Measurements from ENCODE around the gene SIRPB1.
A peak's percentile ranks its signal among the peaks of the same experiment; 100 is the strongest.
"Not testable (repeated sequence)": the region's sequence is repeated elsewhere in the genome, so short reads cannot be mapped to it uniquely, and the experiment has no call there.

Gene SIRPB1

DNA sequence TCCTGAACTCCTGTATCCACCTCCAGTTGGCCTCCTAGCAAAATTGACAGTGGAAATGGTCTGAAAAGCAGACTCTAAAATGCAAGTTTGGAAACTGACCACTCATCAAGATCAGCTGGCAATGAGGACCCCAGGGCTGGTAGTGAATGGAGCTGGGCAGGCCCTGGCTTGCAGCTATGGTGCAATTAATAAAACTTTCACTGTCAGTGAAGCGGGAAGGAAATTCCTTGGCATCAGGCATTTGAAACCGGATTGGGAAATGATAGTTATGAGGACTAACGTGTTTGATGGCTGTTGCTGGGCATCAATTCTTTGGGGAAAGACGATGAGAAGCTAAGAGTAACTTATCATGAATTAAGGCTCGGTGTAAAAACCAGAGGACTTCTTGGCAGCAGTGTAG lies 19.1 kb downstream of the SIRPB1 start:
- no peak for DNase-seq

DNA sequence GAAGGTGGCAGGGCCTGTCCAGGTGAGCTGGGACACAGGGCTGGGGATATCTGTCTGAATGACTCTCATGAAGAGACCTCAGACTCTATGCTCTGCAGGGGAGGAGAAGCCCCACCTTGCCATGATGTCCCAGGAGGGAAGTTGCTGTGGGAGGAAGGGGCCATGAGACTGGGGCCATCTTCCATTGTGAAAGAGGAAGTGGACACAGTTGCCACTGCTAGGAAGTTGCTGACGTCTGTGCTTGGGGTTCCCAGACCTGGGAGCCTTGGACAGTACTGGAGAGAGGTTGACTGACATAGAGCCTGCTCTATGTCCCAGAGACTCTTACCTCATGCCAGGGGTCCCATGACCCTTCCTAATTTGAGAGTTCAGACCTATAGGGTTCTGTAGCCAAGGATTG lies 24.5 kb downstream of the SIRPB1 start:
- no peak for DNase-seq

DNA sequence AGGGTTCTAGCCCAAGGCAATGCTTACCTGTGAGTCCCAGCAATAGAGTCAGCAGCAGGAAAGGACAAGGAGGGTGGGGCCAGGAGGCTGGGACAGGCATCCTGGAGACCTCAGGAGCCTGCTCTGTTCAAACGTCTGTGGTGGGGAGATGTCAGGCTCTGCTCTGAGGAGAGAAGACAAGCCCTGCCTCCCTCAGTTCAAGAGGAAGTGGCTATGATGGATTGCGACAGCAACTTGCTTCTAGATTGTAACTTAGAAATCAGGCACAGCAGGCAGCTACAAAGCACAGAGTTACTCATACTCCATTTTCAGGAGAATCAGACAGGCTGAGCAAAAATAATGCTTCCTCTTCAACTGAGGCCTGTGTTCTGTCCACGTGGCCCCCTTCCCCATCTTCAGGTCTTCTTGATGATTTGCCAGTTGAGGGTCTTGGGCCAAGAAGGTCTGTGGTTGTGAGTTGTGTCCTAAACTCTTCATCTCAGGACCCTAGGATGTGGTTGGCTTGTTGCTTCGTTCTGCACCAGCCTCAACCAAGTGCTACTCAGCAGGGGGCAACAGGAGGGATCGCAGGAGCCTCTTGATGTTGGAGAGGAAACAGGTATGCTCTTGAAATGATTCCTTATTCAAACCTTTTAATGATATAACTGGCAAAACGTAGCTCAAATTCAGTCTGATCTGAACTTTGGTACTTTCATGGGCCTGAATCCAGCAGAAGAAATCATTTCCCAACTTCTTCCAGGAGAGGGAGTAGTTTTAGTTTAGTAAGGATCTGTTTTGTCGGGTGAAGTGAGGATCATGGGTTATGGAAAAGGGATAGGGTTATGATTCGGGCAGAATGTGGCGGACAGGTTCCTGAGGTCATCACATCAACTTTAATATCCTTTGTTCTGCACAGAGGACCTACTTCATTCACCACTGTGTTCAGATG lies 31.0 kb downstream of the SIRPB1 start:
- DNase-seq, result peak in 4 of 56 donors; percentile 5 to 15 (median 6)

DNA sequence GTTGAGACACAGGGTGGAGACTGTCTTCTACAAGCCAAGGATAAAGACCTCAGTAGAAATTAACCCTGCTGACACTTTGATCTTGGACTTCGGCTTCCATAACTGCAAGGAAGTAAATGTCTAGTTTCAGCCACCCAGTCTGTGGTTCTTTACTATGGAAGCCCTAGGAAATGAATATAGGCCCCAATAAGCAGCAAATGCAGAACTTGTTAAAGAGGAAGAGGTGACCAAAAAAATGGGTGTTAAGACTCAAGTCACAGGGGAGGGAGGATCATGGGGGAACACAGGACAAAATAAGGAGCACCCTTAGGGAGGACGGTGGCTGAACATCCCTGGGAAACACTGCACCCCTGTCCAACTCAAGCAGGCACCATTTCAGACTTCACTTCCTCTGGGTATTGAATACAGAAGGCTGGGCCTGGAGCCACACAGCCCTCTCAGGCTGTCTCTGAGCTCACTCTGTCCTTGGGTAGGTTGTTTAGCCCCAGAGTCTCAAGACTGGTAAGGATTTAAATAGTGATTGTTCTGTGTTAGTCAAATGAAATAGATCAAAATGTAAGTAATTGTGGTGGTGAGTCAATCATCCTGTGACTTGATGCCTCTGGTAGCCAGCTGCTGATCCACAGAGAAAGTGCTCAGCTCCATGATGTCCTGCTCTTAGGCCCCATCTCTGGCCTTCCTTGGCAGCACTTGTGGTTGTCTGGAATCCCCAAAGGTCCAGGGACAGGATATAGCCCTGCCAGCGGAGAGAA lies 31.9 kb downstream of the SIRPB1 start:
- DNase-seq, result no peak

DNA sequence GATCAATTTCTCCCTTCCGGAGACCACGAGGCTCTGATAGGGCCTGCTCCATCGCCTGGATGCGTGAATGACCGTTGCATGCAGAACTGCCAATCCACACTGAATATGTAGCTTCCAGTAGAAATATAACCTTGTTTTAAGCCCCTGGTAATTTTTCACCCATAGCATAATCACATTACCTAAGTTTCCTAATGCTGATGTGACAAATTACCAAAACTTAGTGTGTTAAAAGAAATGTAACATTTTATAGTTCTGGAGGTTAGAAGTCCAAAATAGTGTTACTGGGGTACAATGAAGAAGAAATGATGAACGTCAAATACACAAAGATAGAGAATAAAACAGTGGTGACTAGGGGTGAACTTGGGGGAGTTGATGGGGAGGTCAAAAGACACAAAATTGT lies 40.3 kb downstream of the SIRPB1 start:
- DNase-seq, result no peak

DNA sequence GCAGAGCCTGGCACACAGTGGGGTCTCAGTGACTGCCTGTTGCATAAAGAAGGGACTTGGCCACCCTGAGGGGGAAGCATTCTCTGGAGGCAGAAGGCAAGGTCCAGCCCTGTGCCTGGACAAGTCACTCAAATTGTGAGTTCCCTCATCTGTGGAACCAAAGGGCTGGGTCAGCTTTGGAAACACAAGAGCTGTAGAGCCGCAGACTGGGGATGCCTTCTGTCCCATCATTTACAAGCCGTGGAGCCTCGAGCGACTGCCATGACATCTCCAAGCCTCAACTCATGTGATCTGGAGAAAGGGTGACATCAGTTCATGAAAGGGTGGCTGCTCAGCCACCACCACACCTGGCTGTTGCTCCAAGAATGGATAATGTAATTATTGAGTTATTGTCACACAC lies 41.9 kb downstream of the SIRPB1 start:
- no peak for DNase-seq

DNA sequence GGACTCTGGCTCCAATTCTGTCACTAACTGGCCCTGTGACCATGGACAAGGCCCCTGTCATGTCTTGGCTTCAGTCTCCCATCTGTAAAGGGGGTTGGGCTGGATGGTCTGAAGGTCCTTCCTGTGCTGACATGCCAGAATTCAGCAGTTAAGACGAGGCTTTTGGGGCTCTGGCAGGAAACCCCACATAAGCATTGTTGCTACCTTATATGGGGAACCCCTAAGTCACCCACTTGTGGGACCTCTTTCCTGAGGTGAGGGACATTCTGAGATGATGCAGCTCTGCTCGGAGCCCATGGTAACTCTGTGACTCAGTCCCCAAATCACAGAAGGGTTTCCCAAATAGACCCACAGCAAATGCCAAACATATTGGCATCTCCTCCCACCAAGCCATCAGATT lies 42.5 kb downstream of the SIRPB1 start:
- DNase-seq, result not testable (repeated sequence)

DNA sequence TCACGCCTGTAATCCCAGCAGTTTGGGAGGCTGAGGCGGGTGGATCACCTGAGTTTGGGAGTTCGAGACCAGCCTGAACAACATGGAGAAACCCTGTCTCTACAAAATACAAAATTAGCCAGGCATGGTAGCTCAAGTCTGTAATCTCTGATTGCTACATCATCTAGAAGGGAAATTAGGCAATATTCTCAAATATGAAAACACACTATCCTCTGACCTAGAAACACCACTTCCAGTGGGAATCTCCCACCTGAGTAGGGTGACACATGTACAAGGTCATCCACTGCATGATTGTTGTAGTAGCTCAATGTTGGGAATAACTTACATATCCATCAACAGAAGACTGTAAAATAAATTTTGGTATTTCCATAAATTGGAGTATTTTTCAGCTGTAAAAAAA lies 43.2 kb downstream of the SIRPB1 start:
- DNase-seq, result no peak

DNA sequence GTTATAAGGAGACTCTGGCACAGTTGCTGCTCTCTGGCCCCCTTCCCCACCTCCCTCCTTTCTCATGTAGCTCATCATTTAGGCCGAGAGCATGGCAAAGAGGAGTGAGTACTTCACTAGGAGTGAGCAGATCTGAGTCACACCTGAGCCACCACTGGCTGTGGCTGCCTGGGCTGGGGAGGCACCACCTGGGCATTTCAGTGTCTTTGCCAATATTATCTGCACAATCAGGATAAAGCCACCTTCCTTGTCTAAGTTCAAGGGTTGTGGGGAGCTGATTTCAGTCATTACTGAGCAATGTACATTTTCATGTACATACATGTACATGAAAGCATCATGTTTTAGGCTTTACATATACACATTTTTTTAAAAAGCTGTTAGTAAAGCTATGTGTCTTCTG lies 43.8 kb downstream of the SIRPB1 start:
- DNase-seq, result not testable (repeated sequence)

DNA sequence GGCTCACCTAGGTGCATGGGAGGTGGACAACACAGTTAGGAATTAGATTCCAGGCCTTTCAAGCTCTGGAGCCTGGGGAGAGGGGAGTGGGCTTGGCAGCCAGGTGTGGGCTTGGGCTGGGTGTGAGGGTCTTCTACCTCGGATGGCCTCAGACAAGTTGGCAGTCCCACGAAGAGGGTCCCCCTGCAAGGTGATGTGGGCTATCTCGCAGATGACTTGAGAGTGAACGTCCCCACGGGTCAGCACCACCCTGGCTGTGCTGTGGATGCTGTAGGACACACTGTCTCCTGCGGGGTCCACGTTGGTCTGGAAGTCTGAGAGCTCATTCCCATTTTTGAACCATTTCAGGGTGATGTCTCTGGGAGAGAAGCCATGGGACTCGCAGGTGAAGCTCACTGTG lies 48.2 kb downstream of the SIRPB1 start:
- DNase-seq, result not testable (repeated sequence)

Measured in nucleus accumbens (tissue), 56 donors.